ENCODE measurements around the gene EVI5L.

The EVI5L gene

DNA sequence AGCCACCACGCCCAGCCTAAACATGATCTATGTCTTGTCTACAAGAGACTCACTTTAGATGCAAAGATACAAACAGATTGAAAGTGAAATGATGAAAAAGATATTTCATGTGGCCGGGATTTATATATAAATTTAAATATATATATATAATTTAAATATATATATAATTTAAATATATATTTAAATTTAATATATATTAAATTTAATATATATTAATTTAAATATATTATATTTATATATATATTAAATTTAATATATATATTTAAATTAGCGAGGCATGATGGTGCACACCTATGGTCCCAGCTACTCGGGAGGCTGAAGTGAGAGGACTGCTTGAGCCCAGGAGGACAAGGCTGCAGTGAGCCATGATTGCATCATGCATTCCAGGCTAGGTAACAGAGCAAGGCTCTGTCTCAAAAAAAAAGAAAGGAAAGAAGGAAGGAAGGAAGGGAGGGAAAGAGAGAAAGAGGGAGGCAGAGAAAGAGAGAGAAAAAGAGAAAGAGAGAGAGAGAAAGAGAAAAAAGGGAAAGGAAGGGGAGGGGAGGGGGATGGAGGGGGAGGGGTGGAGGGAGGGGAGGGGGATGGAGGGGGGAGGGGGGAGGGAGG is 7.0 kb upstream of the EVI5L start:
- no peak for DNase-seq (ENCODE audit: low read depth)
- no peak overlapping the region for H3K4me3 ChIP-seq (ENCODE audit: control insufficient read depth, low read depth, low read length)
- TF ChIP-seq, protein P1, sequence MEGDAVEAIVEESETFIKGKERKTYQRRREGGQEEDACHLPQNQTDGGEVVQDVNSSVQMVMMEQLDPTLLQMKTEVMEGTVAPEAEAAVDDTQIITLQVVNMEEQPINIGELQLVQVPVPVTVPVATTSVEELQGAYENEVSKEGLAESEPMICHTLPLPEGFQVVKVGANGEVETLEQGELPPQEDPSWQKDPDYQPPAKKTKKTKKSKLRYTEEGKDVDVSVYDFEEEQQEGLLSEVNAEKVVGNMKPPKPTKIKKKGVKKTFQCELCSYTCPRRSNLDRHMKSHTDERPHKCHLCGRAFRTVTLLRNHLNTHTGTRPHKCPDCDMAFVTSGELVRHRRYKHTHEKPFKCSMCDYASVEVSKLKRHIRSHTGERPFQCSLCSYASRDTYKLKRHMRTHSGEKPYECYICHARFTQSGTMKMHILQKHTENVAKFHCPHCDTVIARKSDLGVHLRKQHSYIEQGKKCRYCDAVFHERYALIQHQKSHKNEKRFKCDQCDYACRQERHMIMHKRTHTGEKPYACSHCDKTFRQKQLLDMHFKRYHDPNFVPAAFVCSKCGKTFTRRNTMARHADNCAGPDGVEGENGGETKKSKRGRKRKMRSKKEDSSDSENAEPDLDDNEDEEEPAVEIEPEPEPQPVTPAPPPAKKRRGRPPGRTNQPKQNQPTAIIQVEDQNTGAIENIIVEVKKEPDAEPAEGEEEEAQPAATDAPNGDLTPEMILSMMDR (IDR thresholded peaks at IDR 0.05; ENCODE audit: control insufficient read depth, insufficient read depth, low read depth, low read length, missing control alignments): no peak

DNA sequence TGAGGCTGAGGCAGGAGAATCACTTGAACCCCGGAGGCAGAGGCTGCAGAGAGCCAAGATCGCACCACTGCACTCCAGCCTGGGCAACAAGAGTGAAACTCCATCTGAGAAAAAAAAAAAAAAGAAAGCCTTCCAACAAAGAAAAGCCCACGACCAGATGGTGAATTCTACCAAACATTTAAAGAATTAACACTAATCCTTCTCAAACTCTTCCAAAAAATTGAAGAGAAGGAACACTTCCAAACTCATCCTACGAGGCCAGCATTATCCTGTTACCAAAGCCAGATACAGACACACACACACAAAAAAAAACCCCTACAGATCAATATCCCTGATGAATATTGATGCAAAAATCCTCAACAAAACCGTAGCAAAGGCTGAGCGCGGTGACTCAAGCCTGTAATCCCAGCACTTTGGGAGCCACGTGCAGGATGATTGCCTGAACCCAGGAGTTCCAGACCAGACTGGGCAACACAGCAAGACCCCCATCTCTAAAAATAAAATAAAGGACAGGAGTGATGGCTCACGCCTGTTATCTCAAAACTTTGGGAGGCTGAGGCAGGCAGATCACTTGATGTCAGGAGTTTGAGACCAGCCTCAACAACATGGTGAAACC is 6.2 kb upstream of the EVI5L start:
- no peak for DNase-seq (ENCODE audit: low read depth)
- TF ChIP-seq, protein P1 (IDR thresholded peaks at IDR 0.05; ENCODE audit: control insufficient read depth, insufficient read depth, low read depth, low read length, missing control alignments): no peak
- no peak overlapping the region for H3K4me3 ChIP-seq (ENCODE audit: control insufficient read depth, low read depth, low read length)

DNA sequence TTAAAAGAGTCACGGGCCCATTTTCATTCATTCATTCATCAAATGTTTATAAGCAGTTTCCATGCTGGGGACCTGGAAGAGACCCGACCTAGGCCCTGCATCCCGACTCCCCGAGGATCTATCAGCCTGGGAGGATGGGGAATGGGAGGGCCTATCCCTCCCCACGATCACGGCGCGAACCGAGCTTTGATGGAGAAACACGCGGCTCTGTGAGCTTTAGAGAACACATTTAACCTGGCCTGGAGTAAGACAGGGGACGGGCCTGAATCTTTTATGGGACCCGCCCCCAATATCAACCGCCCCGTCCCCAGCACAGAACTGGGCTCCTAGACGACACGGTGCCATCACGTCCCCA is 875 bp upstream of the EVI5L start:
- TF ChIP-seq, protein P1 (IDR thresholded peaks at IDR 0.05; ENCODE audit: control insufficient read depth, insufficient read depth, low read depth, low read length, missing control alignments): no peak
- DNase-seq (ENCODE audit: low read depth): no peak
- H3K4me3 ChIP-seq (ENCODE audit: control insufficient read depth, low read depth, low read length): peak overlapping the region; percentile 10; the same call in 1 of the 2 replicates

GRCh38 chr19:7830272-7830771 is 304 bp downstream of the EVI5L start:
- TF ChIP-seq, protein P1 (IDR thresholded peaks at IDR 0.05; ENCODE audit: control insufficient read depth, insufficient read depth, low read depth, low read length, missing control alignments): no peak
- no peak for DNase-seq (ENCODE audit: low read depth)
- peak overlapping the region; percentile 78 for H3K4me3 ChIP-seq (ENCODE audit: control insufficient read depth, low read depth, low read length)

- TF ChIP-seq, protein P1 (IDR thresholded peaks at IDR 0.05; ENCODE audit: control insufficient read depth, insufficient read depth, low read depth, low read length, missing control alignments): no peak
- DNase-seq (ENCODE audit: low read depth): no peak
- peak overlapping the region; percentile 78 for H3K4me3 ChIP-seq (ENCODE audit: control insufficient read depth, low read depth, low read length)
These were observed 805 bp downstream of the EVI5L start for GRCh38 chr19:7830823-7831222.

GRCh38 chr19:7831452-7831851 is 1.4 kb downstream of the EVI5L start:
- TF ChIP-seq, protein P1 (IDR thresholded peaks at IDR 0.05; ENCODE audit: control insufficient read depth, insufficient read depth, low read depth, low read length, missing control alignments): peak; percentile 58
- DNase-seq (ENCODE audit: low read depth): no peak
- no peak overlapping the region for H3K4me3 ChIP-seq (ENCODE audit: control insufficient read depth, low read depth, low read length)

All from AG09309 (cell line).